DMS153 treated with DMSO at 0.1 percent for 48 hours (cell line): Measurements from ENCODE around the gene ALOX15B.
A peak's percentile ranks its signal among the peaks of the same experiment; 100 is the strongest.
"Not testable (repeated sequence)": the region's sequence is repeated elsewhere in the genome, so short reads cannot be mapped to it uniquely, and the experiment has no call there.

Experiments used
- DNase-seq: peaks from one replicate; lab custom pipeline; 2025; ENCODE audit not compliant: unreplicated experiment; lab: John Stamatoyannopoulos, UW

The ALOX15B gene

GRCh38 chr17:8060274-8060673 is 21.4 kb downstream of the ALOX15B start:
- DNase-seq: peak; percentile 10

DNA sequence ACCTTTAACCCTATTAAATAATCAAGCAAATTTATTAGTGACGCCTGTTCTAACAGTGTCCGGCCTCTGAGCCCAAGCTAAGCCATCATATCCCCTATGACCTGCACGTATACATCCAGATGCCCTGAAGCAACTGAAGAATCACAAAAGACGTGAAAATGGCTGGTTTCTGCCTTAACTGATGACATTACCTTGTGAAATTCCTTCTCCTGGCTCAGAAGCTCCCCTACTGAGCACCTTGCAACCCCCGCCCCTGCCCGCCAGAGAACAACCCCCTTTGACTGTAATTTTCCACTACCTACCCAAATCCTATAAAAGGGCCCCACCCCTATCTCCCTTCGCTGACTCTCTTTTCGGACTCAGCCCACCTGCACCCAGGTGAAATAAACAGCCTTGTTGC is 23.0 kb downstream of the ALOX15B start:
- not testable (repeated sequence) for DNase-seq

DNA sequence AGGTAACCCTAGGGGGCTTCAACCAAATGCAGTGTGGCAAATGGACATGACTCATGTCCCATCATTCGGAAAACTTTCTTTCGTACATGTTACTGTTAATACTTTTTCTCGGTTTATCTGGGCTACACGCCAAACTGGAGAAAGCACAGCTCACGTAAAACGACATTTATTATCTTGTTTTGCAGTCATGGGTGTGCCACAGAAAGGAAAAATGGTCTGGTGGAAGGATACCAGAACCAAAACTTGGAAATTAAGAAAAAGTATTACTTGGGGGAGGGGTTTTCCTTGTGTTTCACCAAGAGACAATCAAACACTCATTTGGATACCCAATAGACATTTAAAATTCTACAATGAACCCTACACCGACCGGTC is 23.6 kb downstream of the ALOX15B start:
- no peak for DNase-seq

DNA sequence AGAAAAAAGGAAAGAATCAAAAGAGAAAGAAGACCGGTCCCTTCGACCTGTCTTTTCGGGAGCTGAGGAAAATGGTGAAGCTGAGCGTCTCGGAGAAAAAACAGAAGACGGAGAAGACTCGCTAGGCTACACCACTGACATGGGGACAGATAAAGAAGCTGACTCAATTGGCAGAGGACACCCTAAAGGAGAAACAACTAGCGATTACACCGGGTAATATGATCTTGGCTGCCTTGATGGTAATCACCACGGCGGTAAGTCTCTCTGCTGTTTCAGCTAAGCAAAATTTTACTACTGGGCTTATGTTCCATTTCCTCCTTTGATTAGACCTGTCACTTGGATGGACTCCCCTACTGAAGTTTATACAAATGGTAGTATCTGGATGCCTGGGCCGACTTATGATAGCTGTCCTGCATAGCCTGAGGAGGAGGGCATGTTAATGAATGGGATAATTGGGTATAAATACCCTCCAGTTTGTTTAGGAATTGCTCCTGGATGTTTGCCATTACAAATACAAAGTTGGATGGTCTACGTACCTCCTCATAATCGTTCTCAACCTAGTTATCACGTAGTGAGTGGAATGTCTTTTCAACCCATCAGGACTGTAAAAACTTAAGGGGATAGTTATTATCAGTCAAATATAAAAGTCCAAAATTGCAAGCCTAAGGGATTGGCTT is 24.1 kb downstream of the ALOX15B start:
- DNase-seq: no peak

GRCh38 chr17:8063761-8064534 is 25.1 kb downstream of the ALOX15B start:
- no peak for DNase-seq

- DNase-seq: no peak
These were observed 25.7 kb downstream of the ALOX15B start for GRCh38 chr17:8064561-8065019.

GRCh38 chr17:8066841-8067775 is 28.2 kb downstream of the ALOX15B start:
- no peak for DNase-seq

- no peak for DNase-seq
These were observed 28.9 kb downstream of the ALOX15B start for GRCh38 chr17:8067806-8068205.

GRCh38 chr17:8068736-8069586 is 30.1 kb downstream of the ALOX15B start:
- no peak for DNase-seq

DNA sequence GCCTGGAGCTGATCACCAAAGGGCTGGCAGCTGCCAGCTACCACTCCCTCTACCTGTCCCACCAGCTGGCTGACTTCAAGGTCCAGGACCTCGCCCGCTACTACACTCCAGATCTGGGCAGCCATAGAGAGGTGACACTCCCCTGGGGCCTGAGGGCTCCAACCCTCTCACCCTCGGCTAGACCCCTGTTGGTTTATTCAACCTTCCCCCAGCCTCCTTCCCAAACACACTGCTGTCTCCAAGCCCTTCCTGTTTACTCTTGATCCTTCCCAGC is 30.7 kb downstream of the ALOX15B start:
- no peak for DNase-seq

DNA sequence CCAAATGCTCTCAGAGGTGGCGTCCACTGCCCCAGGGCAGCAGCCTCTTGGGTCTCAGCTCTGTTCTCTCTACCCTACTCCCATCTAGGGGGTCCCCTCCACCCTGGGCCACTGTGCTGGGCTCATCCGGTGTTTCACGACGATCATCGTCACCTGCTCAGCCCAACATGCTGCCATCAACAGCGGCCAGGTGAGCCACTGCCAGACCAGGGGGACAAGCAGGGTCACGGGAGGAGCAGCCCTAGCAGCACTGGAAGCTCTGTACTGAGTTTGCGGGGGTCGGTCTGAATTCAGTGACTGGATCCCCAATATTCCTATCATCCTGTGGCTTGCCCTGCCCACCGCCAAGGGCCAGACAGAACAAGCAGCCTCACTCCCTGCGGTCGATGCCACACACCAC is 32.6 kb downstream of the ALOX15B start:
- DNase-seq: no peak

DNA sequence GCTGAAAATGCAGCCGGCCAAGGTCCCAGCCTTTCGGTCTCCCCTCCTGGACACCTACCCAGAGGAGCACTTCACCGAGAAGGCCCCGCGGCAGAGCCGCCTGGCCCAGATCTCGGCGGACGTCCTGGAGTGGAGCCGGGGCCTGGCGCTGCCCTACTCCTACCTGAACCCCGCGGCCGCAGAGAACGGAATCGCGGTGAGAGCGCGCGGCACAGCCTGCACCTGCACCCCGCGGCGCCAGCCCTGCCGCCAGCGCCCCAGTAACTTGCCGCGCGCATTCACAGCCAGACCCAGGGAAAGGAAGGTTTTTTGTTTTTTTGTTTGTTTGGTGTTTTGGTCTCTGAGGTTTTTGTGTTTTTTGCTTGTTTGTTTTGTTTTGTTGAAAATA is 33.5 kb downstream of the ALOX15B start:
- DNase-seq: no peak

- no peak for DNase-seq
These were observed 34.0 kb downstream of the ALOX15B start for GRCh38 chr17:8072729-8073461.

GRCh38 chr17:8073627-8074484 is 35.0 kb downstream of the ALOX15B start:
- peak; percentile 15 for DNase-seq

GRCh38 chr17:8074554-8074953 is 35.7 kb downstream of the ALOX15B start:
- no peak for DNase-seq

DNA sequence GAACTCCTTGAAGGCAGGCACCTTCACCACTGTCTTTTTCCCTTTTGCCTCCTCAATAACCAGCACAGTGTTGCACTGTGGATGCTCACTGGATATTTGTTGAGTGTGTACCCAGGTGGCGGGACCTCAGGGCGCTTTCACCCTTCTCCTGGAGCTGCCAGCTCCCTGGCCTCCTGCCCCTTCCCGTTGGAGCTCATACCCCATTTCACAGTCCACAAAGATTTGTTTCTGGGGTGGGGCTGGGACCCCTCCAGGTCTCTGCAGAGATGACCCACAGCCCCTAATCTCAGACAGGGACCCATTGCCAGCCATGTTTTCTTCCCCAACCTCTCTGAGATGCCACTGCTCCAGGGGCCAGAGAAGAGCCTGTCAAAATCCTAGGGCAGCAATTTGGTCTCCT is 36.2 kb downstream of the ALOX15B start:
- no peak for DNase-seq

DNA sequence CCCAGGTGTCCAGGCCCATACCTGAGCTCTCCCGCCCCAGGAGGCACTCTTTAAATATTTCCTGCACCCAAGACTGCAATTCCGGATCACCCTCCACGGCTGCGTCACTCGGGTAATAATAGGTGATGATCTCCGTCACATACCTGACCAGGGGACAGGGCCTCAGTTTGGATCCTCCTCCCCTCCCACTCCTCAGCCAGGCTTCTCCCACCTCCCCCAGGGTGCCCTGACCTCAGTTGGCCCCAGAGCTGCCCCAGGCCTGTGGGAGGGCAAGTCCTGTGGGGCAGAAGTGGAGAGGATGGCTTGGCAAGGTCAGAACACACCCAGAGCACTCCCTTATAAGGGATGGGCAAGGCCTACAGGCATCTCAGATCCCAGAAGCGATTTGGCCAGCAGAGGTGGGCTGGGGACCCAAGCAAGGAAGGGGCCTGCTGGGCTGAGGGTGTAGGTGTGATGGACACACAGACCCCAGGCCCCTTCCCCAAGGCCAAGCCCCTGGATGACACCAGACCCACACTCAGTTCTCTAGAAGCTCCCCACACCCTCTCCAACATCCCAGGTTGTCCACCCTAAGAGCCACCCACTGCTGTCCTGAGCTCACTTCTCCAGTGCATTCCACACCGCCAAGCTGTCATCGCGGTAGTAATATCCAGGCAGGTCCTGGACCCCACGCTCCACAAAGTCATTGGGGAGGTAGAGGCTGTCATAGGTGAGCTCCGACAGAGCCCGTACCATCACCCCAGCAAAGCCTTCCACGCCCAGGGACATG is 36.9 kb downstream of the ALOX15B start:
- DNase-seq: no peak

- no peak for DNase-seq
These were observed 37.8 kb downstream of the ALOX15B start for GRCh38 chr17:8076502-8077266.
